GM13976 (cell line): ENCODE results near the gene PMPCA.

Experiments
- DNase-seq: peaks from one replicate; pipeline ENCODE4 v3.0.0; 2012; ENCODE audit warnings: low spot score
- in situ Hi-C: fragments of 300-500 bp; cut with MboI; formaldehyde crosslinking; loops from one replicate; pipeline ENCODE4 v1.12.0; 2022; ENCODE audit warnings: low sequenced_read_pairs, mixed read lengths, inconsistent platforms; ENCODE audit not compliant: unreplicated experiment
- TF ChIP-seq, protein P1 (sequence below): IDR thresholded peaks from 2 replicates; pipeline ENCODE4 v1.5.1; 2012; ENCODE audit warnings: borderline replicate concordance, mild to moderate bottlenecking; ENCODE audit not compliant: insufficient read depth; ENCODE audit errors: extremely low read depth, missing control alignments, control extremely low read depth

Gene PMPCA

DNA sequence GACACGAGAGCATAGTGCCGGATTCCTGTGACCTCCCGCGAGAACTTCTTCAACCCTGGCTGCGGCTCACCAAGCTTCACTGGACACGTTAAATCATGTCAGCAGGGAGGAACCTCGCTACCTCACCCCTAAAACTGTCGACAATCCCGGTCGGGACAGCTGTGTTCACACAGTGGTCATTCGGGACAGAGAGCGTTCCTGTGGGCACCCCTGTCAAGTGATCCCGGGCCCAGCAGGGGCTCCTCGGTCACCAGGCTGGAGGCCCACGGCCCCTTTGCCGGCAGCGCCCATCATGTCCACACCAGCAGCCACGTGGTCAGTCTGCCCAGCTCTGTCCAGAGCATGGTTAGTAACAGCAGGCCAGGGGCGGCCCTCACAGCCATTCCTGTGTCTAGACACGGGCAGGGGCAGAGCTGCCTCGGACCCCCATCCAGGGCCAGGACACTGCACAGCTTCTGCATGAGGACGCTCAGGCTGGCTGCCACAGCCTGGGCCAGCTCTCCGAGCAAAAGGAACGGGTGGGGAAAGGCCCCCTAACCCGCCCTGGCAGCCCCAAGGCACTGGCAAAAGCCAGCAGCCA is 25.7 kb downstream of the PMPCA start:
- in situ Hi-C loops: no loop called here
- no peak for DNase-seq
- TF ChIP-seq, protein P1, sequence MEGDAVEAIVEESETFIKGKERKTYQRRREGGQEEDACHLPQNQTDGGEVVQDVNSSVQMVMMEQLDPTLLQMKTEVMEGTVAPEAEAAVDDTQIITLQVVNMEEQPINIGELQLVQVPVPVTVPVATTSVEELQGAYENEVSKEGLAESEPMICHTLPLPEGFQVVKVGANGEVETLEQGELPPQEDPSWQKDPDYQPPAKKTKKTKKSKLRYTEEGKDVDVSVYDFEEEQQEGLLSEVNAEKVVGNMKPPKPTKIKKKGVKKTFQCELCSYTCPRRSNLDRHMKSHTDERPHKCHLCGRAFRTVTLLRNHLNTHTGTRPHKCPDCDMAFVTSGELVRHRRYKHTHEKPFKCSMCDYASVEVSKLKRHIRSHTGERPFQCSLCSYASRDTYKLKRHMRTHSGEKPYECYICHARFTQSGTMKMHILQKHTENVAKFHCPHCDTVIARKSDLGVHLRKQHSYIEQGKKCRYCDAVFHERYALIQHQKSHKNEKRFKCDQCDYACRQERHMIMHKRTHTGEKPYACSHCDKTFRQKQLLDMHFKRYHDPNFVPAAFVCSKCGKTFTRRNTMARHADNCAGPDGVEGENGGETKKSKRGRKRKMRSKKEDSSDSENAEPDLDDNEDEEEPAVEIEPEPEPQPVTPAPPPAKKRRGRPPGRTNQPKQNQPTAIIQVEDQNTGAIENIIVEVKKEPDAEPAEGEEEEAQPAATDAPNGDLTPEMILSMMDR: no peak

DNA sequence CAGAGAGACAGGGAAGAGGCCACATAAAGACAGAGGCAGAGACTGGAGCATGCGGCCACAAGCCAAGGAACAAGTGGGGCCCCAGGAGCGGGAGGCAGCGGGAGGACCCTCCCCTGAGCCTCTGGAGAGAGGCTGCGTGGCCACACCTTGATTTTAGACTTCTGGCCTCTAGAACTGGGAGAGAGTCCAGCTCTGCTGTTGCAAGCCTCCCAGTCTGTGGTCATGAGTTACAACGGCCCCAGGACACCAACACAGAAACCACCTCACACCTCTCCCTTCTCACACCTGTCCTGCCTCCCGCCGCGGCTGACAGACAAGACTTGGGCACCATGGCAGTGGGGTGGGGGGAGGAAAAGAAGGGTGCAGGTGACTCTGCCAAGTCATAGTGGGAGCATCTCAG is 27.0 kb downstream of the PMPCA start:
- in situ Hi-C loops: no loop called here
- DNase-seq: no peak

DNA sequence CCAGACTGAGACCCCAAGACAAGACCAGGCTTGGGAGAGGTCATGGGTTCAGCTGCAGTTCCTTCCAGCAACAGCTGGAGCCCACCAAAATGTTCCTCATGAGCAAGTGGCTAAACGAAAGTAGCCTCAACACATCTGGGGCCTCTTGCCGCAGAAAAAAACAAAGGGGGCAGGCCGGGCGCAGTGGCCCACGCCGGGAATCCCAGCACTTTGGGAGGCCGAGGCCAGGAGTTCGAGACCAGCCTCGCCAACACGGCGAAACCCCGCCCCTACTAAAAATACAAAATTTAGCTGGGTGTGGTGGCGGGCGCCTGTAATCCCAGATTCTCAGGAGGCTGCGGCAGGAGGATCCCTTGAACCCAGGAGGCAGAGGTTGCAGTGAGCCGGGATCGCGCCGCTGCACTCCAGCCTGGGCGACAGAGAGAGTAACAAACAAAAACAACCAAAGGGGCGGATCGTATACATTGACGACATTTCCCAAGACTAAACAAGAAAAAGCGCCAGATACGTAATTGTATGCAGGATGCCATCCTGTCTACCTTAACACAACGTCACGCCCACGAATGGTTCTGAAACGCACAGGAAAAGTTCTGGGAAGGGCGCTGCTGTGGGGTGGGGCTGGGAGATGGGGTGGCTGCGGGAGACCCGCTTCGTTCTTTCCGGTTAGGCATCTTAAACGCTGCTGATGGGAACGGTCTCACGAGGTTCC is 27.5 kb downstream of the PMPCA start:
- TF ChIP-seq, protein P1: no peak
- DNase-seq: no peak
- in situ Hi-C loops: no loop called here

More for the DNA sequence above, 27.0 kb downstream of the PMPCA start:
- TF ChIP-seq, protein P1: no peak

DNA sequence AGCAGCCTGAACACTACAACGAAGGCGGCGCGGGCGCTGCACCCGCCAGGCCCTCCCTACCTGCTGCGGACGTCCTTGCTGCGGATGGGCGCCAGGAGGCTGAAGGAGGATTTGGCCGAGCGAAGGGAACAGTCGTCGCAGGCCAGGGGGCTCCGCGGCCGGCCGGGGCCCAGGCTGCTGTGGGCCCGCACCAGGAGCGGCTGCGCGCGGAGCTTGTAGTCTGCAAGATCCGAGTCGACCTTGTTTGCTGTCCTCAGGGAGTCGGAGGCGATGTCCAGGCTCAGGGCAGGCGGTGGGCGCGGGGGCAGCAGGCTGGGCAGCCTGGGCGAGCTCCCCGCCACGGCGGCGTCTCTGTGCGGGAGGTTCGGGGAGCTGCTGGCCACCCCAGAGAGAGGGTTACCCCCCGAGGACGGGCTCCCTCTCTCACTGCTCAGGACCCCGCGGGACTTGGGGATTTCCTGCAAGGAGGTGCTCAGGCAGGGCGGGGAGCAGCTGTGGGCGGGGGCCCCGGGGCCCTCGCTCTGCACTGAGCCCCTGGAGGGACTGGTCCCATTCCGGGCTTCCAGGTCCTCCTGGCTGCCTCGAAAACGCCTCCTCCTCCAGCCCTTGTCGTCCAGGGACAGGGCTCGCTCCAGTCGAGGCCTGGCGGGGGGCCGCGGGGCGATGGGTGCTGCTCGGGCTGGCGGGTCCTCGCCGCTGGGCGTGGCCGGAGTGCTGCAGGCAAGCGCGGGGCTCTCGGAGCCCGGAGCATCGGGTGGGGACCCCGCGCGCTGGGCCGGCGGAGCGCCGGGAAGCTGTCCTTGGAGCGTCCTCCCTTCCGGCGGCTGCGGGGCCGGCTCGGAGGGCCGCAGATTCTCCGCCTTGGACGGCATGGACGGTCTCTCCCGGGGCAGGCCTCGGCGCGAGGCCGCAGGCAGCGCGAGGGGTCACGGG is 28.4 kb downstream of the PMPCA start:
- TF ChIP-seq, protein P1: no peak
- peak; percentile 90 for DNase-seq
- in situ Hi-C loops: no loop called here

DNA sequence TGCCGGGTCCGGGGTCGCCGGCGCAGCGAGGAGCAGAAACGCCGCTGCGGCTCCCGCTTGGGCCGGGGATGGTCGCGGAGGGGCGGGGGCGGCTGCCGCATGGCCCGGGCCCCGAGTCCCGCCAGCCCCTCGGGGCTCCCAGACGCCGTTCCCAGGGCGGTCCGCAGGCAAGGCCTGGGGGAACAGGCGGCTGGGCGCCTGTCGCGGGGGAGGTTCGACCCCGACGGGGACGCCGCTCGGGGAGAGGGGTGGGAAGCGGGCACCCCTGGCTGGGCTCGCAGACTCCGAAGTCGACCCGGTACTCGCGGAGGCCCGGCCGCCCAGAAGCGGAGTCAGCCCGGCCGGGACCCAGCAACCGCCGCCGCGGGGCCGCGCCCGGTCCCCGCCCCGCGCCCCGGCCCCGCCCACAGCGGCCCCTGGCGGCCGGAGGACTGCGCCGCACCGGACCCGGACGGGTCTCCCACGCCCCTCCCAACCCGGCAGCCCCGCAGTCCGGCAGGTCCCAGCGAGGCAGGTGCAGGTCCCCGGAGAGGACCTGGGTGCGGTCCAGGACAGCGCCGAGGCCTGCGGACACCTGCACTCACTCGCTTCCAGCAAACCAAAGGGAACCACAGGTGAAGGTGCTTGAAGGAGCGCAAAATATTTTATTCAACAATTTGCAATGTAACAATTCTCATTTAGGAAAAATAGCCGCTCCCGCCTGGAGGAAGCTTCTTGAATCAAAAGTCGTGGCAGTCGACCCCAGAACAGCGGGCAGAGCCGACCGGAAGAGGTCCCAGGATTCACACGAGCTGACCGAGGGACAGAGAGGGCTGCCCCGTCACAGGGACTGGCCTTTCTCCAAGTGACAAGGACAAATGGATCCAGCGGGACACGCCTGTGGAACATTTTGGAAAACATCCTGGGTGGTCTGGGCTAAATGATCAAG is 29.3 kb downstream of the PMPCA start, which contains the start of gene INPP5E:
TSS of gene INPP5E (minus strand) at position 365 of the 928 bp plus-strand sequence. CDS start 426 bp downstream, outside the sequence.
- TF ChIP-seq, protein P1: peak; percentile 75
- in situ Hi-C loops: no loop called here
- peak; percentile 97 for DNase-seq
